ENCODE results near the gene BEST3.

GRCh38 chr12:69657376-69658137 lies 41.5 kb downstream of the BEST3 start:
- TF ChIP-seq EP300 (IDR thresholded peaks at IDR 0.05) (no peak), CTCF (IDR thresholded peaks at IDR 0.05) (no peak), POLR2A (IDR thresholded peaks at IDR 0.05) (no peak)
